GM11168 (cell line): ENCODE data around the gene TNRC6C.
"Not testable (repeated sequence)": the region's sequence is repeated elsewhere in the genome, so short reads cannot be mapped to it uniquely, and the experiment has no call there.

ENCODE experiments used
- in situ Hi-C: fragments of 300-500 bp; cut with MboI; formaldehyde crosslinking; loops from one replicate; pipeline ENCODE4 v1.12.0; 2022; ENCODE audit warnings: low sequenced_read_pairs; ENCODE audit not compliant: unreplicated experiment

Gene TNRC6C

GRCh38 chr17:78069695-78070094 is 111.2 kb downstream of the TNRC6C start:
- in situ Hi-C loops, result no loop called here

DNA sequence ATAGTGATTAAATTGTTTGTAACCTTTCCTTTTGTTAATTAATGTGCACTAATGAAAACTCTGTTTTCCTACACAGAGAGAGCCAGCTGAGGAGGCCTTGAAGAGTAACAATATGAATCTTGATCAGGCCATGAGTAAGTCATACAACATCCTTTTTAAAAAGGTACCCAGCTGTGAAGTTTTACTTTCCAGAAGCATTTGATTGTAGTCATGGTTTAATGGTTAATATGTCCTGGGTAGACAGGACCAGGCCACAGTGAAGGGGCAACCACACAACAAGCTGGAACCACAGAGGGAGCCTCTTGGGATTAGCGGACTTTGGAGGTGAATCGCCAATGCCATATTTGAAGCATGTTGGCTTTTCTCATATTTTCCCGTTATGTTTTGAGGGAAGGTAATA is 114.5 kb downstream of the TNRC6C start:
- in situ Hi-C loops, result no loop called here

DNA sequence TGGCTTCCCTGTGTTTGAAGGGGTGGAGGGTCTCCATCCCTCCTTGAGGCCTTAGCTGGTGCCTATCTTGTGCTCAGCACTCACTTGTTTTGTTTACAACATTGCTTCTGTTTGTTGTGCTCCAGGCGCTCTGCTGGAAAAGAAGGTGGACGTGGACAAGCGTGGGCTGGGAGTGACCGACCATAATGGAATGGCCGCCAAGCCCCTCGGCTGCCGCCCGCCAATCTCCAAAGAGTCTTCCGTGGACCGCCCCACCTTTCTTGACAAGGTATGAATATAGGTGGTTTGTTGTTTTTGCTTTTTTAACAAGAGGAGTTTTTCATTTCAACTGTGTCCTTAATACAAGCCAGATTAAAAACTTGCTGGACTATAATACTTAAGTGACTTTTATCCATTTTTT is 116.5 kb downstream of the TNRC6C start:
- in situ Hi-C loops, result no loop called here

GRCh38 chr17:78075545-78075944 is 117.0 kb downstream of the TNRC6C start:
- in situ Hi-C loops, result no loop called here

- in situ Hi-C loops, result no loop called here
Observed at GRCh38 chr17:78079253-78079652, 120.8 kb downstream of the TNRC6C start.

GRCh38 chr17:78081551-78081950 is 123.0 kb downstream of the TNRC6C start:
- in situ Hi-C loops, result no loop called here

- in situ Hi-C loops, result not testable (repeated sequence)
Observed at GRCh38 chr17:78082355-78082872, 123.9 kb downstream of the TNRC6C start.

GRCh38 chr17:78082988-78083387 is 124.5 kb downstream of the TNRC6C start:
- in situ Hi-C loops, result no loop called here

DNA sequence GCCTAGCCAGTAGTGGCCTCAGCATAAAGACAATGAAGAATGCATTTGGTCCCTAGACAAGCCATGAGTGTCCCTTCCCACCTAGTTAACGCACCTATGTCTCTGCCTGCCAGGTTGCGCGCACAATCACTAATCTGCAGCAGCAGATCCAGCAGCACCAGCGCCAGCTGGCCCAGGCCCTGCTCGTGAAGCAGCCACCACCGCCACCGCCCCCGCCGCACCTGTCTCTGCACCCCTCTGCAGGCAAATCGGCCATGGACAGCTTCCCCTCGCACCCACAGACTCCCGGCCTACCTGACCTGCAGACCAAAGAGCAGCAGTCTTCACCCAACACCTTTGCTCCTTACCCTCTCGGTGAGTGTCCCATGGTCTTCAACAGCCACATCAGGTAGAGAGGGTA is 128.2 kb downstream of the TNRC6C start:
- in situ Hi-C loops, result no loop called here

GRCh38 chr17:78088529-78088928 is 130.0 kb downstream of the TNRC6C start:
- in situ Hi-C loops, result no loop called here

GRCh38 chr17:78089576-78090281 is 131.2 kb downstream of the TNRC6C start:
- in situ Hi-C loops, result no loop called here

DNA sequence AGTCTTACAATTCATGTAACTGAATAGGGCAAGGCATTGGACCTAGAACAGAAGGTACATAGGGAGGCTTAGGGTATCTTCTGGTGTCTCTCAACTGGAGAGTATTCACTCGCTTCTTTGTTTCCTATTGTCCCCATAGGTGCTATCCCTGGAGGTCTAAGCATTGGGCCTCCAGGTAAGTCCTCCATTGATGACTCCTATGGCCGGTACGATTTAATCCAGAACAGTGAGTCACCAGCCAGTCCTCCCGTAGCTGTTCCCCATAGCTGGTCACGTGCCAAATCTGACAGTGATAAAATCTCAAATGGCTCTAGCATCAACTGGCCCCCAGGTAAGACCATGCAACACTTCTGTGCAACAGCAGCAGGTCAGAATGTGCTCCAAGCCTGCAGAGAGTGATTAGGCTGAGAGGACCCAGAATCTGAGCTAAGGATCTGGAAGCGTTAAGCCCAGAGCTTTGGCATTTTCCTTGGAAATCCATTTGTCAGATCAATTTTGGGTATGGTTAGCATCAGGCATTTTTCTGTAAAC is 134.4 kb downstream of the TNRC6C start:
- in situ Hi-C loops, result no loop called here

GRCh38 chr17:78095035-78095434 is 136.5 kb downstream of the TNRC6C start:
- in situ Hi-C loops, result no loop called here

DNA sequence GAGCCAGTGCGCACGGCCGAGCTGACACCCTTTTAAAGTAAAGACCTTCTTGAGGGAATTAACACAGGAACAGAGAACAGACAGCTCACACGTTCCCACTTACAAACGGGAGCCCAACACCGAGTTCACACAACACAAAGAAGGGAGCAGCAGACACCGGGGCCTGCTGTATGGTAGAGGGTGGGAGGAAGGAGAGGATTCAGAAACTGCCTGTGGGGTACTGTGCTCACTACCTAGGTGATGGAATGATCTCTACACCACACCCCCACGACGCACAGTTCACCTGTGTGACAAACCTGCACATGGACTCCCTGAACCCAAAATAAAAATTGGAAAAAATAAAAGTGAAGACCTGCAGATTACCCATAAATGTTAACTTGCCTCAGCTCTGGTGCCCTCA is 137.6 kb downstream of the TNRC6C start:
- in situ Hi-C loops, result no loop called here

DNA sequence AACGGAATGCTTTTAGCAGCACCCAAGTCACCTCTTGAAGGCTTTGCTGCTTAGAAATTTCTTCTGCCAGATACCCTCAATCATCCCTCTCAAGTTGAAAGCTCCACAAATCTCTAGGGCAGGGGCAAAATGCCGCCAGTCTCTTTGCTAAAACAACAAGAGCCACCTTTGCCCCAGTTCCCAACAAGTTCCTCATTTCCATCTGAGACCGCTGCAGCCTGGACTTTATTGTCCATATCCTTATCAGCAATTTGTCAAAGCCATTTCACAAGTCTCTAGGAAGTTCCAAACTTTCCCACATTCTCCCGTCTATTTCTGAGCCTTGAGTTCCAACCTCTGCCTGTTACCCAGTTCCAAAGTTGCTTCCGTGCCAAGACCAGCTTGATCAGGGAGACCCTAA is 142.6 kb downstream of the TNRC6C start:
- in situ Hi-C loops, result no loop called here

- in situ Hi-C loops, result no loop called here
Observed at GRCh38 chr17:78101542-78101941, 143.0 kb downstream of the TNRC6C start.

- in situ Hi-C loops, result no loop called here
Observed at GRCh38 chr17:78103311-78103710, 144.8 kb downstream of the TNRC6C start.

DNA sequence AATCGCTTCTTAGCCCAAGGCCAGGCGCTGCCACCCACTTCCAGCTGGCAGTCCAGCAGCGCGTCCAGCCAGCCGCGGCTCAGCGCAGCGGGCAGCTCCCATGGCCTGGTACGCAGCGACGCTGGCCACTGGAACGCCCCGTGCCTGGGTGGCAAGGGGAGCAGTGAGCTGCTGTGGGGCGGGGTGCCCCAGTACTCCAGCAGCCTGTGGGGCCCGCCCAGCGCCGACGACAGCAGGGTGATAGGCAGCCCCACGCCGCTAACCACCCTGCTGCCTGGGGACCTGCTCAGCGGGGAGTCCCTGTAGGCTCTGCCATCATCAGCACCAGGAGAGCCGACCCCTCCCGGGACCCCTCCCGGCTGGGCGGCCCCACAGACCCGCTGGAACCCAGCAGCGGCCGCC is 146.0 kb downstream of the TNRC6C start:
- in situ Hi-C loops, result no loop called here

GRCh38 chr17:78105101-78105500 is 146.6 kb downstream of the TNRC6C start:
- in situ Hi-C loops, result no loop called here

- in situ Hi-C loops, result no loop called here
Observed at GRCh38 chr17:78105551-78105950, 147.0 kb downstream of the TNRC6C start.

DNA sequence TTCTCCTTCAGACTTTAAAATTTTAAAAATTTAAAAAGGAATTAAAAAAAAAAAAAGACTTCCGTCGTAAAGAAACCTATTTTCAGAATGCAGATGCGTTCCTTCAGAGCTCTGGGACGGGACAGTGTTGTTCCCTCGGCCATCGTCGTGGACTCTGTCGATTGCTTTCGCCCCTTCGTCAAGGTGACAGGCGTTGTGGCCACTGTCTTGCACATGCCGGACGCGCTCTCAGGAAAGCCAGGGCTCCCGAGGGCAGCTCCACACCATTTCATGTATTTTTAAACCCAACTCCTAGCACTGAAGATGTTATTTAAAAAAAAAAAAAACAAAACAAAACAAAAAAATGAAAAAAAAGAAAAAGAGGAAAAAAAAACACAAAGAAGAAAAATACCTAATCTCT is 147.7 kb downstream of the TNRC6C start:
- in situ Hi-C loops, result no loop called here

DNA sequence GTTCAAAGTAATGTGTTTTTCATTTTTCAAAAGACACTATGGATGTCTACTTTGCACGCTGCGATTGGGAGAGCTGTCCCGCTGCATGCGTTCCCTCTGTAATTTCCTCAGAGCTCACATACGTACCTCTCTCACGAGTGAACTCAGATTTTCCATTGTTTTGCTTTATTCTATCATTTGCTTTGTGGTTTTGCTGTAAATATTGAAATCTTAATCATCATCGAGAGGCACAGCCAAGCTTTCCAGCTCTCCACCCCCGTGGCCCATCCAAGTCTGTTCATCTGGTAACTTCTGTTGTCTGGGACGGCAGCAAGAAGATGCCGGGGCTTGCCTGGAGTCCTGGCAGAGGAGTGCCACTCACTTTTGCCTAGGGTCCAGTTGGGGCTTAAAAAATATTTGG is 149.0 kb downstream of the TNRC6C start:
- in situ Hi-C loops, result no loop called here
